ENCODE data around the gene PYROXD2.

DNA sequence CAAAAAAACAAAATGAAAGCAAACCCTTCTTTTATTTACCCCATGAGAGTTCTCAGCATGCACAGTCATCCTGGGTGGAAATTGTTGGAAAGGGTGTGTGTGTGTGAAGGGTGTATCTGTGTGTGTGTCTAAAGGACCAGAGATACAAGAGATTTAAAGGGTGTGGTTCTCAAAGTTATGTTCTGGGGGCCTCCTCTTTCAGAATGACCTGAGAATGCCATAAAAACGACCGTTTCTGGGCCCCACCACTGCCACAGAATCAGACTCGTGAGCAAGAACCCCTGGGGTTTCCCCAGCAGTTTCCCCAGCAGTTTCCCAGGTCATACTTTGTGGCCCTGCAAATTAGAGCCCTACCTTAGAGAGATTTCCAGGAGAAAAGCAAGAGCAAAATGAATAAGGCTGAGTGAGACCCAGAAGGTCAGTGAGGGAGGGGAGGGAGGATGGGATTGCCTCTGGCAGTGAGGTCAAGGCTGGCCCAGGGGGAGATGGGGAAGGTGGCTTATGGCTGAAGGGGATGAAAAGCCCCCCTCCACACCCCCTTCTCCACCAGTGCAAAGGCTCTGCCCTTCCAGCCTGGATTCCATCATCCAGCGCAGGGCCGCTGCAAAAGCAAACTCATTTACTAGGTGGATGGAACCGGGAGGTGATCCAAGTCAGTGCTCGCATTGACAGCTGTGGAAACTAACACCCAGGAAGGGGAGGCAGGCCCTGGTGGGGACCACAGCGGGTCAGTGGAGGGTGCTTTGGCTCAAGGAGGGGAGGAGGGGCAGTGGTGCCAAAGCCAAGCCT, 10.2 kb downstream of the PYROXD2 start:
- TF ChIP-seq, protein P1, sequence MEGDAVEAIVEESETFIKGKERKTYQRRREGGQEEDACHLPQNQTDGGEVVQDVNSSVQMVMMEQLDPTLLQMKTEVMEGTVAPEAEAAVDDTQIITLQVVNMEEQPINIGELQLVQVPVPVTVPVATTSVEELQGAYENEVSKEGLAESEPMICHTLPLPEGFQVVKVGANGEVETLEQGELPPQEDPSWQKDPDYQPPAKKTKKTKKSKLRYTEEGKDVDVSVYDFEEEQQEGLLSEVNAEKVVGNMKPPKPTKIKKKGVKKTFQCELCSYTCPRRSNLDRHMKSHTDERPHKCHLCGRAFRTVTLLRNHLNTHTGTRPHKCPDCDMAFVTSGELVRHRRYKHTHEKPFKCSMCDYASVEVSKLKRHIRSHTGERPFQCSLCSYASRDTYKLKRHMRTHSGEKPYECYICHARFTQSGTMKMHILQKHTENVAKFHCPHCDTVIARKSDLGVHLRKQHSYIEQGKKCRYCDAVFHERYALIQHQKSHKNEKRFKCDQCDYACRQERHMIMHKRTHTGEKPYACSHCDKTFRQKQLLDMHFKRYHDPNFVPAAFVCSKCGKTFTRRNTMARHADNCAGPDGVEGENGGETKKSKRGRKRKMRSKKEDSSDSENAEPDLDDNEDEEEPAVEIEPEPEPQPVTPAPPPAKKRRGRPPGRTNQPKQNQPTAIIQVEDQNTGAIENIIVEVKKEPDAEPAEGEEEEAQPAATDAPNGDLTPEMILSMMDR (IDR thresholded peaks at IDR 0.05): no peak
- TF ChIP-seq SIN3A (IDR thresholded peaks at IDR 0.05; ENCODE audit: borderline replicate concordance, insufficient read depth, low read depth, low read length) (no peak), TCF7L2 (IDR thresholded peaks at IDR 0.05; ENCODE audit: low read depth, low read length) (no peak), POLR2AphosphoS5 (IDR thresholded peaks at IDR 0.05; ENCODE audit: low read depth, low read length) (no peak)
